Transverse colon (tissue), 4 donors: Measurements from ENCODE around the gene HMGCS2.

Experiments used
- CTCF ChIP-seq, 5 experiments: fragments of 200-600 bp in 3 of 5; fragments of 450-650 bp in 2 of 5; sonication (generic) in 3 of 5; IDR thresholded peaks; 1 replicate in 2 of 5; 2 replicates in 3 of 5; pipeline ENCODE4 v1.5.1; 2016 to 2017; ENCODE audit warnings: antibody characterized with exemption in 5 of 5, inconsistent platforms in 3 of 5, mild to moderate bottlenecking in 2 of 5, moderate library complexity in 1 of 5
- EP300 ChIP-seq: sonication (generic); formaldehyde crosslinking; IDR thresholded peaks from one replicate; pipeline ENCODE4 v1.6.1; 2017; ENCODE audit warnings: antibody characterized with exemption, low read depth
- POLR2A ChIP-seq: fragments of 450-650 bp; IDR thresholded peaks from one replicate; pipeline ENCODE4 v1.6.1; 2016; ENCODE audit warnings: antibody characterized with exemption, mild to moderate bottlenecking, moderate library complexity
- POLR2AphosphoS5 ChIP-seq, 3 donors: sonication (generic); formaldehyde crosslinking; IDR thresholded peaks; one replicate each; pipeline ENCODE4 v1.6.1; 2016; ENCODE audit warnings: antibody characterized with exemption in 3 of 3

GRCh38 chr1:119737040-119737682, 31.5 kb downstream of the HMGCS2 start:
- TF ChIP-seq CTCF (IDR thresholded peaks at IDR 0.05) = no peak
- TF ChIP-seq POLR2A = no peak
- no peak for TF ChIP-seq EP300
- TF ChIP-seq POLR2AphosphoS5 (IDR thresholded peaks at IDR 0.05) = no peak
